ENCODE results near the gene DNM2.

GRCh38 chr19:10819124-10820060 lies 101.5 kb downstream of the DNM2 start:
- TF ChIP-seq EZH2 (IDR thresholded peaks at IDR 0.05; ENCODE audit: insufficient read depth, poor library complexity, severe bottlenecking) (no peak), EZH2phosphoT487 (IDR thresholded peaks at IDR 0.05; ENCODE audit: insufficient read depth, low read depth) (no peak)
